Stimulated activated CD8-positive, alpha-beta memory T cell treated with anti-CD3 and anti-CD28 coated beads, Interleukin-2, amount 100 ng/mL, for 48 hours (primary cell): ENCODE results near the gene SLC34A1.
"Not testable (repeated sequence)": the region's sequence is repeated elsewhere in the genome, so short reads cannot be mapped to it uniquely, and the experiment has no call there.

ENCODE experiments used
- DNase-seq, 2 donors: peaks; one replicate each; pipeline ENCODE4 v3.0.0-alpha.2; 2020; ENCODE audit warnings: low read depth in 2 of 2

Gene SLC34A1, protein sequence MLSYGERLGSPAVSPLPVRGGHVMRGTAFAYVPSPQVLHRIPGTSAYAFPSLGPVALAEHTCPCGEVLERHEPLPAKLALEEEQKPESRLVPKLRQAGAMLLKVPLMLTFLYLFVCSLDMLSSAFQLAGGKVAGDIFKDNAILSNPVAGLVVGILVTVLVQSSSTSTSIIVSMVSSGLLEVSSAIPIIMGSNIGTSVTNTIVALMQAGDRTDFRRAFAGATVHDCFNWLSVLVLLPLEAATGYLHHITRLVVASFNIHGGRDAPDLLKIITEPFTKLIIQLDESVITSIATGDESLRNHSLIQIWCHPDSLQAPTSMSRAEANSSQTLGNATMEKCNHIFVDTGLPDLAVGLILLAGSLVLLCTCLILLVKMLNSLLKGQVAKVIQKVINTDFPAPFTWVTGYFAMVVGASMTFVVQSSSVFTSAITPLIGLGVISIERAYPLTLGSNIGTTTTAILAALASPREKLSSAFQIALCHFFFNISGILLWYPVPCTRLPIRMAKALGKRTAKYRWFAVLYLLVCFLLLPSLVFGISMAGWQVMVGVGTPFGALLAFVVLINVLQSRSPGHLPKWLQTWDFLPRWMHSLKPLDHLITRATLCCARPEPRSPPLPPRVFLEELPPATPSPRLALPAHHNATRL

DNA sequence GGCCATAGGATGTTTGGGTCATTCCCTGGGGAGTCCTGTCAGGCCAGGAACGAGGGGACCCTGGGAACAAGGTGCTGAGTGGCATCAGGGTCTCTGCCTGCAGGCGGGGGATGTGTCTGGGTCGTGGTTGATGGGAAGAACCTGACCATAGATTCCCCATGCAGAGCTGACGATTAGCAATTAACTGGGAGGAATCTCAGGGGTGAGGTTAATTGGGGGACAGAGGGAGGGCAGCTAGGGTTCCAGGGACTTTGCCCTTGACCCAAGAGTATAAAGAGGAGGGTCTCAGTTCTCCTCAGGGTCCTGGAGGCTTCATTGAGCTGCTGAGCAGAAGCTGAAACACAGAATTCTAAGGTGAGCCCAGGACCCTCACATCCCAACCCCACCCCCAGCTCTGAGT lies at the start of gene SLC34A1:
Gene SLC34A1 (plus strand): TSS at position 301 of the 400 bp plus-strand sequence. CDS start 1,308 bp downstream, outside the sequence.
- no peak for DNase-seq

DNA sequence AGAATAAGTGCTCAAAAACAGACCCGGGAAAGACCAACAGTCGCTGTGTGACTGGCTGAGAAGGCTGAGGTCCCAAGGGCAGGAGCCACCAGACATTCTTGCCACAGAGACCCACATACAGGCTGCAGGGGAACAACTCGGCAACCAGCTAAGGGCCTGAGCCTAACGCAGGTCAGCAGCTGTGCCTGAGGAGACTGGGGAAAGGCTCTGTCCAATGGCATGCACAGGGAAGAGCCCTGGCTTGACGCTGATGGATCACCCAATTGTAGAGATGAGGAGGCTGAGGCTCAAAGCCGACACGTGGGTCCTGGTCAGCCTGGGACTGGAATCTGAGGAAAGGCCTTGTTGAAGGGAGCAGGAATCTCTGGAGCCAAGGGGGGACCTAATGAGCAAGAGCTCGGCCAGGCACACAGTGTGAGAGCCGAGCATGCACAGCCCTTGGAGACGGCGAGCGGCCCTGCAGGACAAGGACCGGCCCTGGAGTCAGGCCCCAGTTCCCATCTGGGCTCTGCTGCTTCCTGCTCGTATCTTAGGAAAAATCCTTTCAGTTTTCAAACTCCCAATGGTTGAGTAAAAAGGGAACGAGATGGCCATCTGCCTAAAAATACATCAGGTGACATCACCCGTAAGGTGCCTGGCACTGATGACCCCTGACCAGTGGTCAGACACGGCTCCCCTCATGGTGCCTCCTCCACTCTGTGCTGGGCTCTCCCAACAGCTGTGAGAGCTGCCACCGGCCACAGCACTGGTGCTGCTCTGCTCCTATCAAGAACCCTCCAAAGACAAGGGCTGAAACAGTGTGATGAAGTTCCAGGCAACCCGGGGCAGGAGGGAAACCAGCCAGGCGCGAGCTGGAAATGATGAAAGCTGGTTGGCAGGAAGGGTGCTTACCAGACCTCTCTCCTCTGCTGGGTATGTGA lies 49.2 kb upstream of the SLC34A1 start:
- no peak for DNase-seq

DNA sequence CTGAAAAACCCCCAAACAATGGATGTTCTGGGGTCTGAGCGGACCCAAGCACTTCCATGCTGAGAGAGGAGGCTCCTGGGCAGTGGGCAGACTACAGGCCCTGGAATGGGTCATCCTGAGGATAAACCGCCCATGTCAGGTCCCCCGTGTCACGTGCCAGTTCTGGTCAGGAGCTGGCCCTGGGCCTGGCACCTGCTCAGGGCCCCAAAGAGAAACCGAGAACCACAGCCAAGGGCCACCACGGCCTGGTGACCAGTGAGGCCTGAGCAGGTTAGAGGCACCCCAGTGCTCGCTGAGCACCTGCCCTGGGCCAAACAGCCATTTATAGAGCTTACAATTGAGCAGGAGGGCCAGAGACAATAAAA lies 48.6 kb upstream of the SLC34A1 start:
- DNase-seq: no peak

DNA sequence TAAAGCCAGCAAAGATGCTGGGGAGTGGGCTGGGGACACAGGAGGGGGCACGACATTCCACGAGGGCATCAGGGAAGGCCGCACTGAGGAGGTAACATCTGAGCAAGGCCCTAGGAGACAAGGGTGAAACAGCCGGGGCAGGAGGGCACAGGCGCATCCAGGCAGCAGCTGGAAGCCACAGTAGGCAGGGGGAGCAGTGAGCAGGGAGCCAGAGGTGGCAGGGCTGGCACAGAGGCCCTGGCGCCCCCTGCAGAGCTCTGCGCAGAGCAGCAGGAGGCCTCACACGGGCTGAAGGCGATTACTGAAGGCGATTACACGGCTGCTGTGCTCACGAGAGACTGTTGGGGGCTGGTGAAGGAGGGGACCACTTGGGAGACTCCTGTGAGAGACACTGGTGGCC lies 48.1 kb upstream of the SLC34A1 start:
- peak; percentile 21 to 29 for DNase-seq

DNA sequence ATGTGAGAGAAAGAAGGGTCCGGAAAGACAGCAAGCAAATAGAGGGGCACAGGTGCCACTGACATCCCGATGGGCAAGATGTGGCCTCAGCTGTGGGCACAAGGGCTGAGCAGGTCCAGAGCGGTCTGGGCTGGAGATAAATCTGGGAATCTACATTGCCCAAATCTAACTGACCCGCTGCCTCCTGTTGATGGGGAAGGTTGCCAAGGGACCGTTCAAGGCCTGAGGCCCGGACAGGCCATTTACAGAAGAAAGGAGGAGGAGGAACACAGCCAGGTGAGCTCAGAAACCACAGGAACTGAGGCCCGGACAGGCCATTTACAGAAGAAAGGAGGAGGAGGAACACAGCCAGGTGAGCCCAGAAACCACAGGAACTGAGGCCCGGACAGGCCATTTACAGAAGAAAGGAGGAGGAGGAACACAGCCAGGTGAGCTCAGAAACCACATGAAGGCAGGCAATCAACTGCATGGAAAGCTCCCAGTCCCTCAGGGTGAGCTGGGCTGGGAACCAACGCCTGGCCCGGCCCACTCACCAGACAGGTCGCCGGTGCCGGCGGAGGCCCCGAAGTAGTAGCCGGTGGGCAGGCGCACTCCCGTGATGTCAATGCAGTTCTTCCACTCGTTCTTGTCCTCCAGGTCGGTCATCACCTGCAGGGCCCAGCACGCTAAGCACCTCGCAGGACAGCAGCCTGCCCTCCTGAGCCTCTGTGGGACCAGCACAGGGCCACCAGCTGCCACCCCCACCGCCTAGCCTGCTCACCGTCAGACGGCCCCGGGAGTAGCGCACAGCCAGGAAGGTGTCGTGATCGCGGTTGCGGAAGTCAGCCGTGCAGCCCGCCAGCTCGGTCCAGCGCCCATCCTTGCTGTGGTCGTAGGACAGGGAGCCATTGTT lies 47.4 kb upstream of the SLC34A1 start:
- no peak for DNase-seq

DNA sequence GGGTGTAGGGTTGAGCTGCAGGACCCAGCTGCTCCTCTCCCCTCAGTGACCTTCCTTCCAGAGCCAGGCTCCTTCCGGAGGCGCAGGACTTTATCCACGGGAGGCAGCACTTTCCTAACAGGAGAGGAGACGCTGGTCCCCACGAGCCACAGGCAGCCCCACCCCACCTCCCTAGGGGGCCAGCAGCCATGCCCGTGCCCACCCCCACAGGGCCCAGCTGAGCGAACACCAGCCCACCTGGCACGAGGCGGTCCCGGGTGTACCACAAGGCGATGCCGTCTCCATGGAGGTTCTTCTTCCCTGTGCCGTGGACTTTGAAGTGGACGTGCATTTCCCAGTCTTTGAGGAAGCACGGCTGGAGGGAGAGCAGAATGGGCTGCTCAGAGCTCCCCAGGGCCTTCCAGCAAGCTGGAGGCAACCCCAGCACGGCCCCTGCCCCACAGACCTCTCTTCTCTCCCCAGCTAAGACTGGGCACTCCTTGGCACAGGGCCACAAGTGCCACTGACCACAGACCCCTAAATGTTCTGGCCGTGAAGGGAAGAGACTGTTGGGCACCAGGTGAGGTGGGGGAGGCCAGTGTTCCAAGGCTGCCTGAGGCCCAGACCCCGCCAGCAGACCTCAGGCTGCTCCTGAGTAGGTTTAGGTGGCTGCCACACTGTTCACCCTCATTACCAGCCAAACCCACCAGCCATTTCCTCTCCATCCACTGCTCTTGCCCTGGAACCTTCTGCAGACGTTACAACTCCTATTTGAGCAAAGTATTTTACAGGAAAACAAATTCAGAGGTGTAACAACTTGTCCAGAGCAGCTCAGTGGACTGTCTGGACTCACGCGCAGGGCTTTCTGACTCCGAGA lies 45.8 kb upstream of the SLC34A1 start:
- DNase-seq: no peak

DNA sequence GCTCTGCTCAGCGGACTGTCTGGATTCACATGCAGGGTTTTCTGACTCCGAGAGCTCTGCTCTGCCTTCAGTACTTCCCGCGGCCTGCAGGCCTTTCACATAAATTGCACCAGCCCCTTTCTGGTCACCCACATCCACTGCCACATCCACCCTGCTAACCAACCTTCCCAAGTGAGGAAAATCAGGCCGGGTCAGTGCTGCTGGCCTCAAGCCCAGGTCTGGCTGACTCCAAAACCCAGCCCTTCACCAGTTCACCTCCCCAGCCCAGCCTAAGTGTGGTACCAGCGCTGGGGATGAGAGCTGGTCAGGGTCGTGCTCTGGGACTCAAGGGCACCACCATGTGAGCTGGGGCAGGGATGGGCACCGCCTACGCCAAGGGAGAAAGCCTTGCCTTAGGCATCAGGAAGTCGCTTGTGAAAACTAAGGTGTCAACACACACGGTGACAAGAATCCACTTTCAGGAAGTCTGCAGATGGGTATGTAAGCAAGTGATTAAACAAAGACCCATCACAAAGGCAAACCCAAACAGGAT lies 45.1 kb upstream of the SLC34A1 start:
- no peak for DNase-seq

DNA sequence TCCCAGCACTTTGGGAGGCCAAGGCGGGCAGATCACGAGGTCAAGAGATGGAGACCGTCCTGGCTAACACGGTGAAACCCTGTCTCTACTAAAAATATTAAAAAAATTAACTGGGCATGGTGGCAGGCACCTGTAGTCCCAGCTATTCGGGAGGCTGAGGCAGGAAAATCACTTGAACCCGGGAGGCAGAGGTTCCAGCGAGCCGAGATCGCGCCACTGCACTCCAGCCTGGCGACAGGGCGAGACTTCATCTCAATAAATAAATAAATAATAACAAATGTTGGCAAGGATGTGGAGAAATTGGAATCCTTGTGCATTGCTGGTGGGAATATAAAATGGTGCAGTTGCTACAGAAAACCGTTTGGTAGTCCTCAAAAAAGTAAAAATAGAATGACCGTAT lies 41.2 kb upstream of the SLC34A1 start:
- not testable (repeated sequence) for DNase-seq

DNA sequence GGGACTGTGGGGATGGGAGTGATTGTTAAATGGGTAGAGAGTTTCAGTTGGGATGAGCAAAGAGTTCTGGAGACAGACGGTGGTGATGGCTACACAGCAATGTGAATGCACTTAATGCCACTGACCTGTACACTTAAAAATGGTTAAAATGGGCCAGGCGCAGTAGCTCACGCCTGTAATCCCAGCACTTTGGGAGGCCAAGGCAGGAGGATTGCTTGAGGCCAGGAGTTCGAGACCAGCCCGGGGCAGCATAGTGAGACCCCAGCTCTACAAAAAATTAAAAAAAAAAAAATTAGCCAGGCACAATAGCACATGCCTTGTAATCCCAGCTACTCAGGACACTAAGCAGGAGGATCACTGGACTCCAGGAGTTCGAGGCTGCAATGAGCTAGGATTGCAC lies 40.5 kb upstream of the SLC34A1 start:
- DNase-seq: no peak

DNA sequence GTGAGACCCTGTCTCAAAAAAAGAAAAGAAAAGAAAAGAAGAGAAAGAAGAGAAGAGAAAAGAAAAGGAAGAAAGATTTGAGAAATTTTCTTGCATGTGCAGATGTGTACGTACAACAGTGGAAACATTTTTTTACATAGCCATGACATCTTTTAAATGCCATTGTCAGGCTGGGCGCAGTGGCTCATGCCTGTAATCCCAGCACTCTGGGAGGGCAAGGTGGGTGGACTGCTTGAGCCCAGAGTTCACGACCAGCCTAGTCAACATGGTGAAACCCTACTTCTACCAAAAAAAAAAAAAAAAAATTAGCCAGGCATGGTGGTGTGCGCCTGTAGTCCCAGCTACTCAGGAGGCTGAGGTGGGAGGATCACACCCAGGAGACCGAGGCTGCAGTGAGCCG lies 39.3 kb upstream of the SLC34A1 start:
- DNase-seq: no peak

DNA sequence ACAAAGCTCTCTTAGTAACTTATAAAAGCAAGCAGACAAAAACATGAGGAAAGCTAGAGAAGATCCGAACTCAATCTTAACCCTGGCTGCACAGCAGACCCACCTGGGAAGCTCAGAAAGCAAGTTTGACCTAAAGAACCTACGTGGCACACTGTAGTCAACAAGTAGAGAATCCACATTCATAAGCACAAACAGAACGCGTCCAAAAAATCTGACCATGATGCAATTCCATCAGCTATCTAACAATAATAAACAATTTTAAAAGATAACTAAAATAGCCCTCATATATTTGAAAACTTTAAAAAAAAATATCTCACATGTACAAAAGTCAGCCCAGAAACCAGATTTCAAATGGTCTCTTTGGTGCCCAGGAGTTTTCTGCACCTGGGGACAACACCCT lies 37.4 kb upstream of the SLC34A1 start:
- no peak for DNase-seq

DNA sequence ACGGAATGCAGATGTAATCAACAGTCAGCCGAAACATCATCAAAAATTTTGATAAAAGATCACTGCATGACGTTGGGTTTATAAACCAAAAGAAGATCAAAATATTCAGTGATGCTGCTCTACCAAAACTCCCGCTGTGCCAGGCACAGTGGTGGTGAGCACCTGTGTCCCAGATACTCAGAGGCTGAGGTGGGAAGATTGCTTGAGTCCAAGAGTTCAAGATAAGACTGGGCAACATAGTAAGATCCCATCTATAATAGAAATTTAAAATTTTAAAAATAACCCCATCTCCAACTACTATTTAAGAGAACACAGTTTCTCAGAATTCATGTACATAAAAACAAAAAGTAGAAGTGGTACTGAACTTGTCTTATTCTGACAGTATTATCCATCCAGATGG lies 36.5 kb upstream of the SLC34A1 start:
- DNase-seq: no peak

DNA sequence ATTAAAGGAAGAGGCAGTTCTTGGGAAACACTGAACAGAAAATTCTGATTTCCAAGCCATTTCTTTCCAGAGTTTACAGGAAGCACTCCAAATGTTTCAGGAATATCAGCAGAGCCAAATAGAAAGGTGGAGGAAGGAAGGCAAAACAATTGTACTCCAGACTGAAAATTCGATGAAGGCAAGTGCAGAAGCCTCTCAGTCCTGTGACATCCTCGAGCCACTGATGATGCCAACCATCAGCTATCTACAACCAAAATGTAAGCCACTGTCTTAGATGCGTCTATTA lies 34.9 kb upstream of the SLC34A1 start:
- DNase-seq: no peak

DNA sequence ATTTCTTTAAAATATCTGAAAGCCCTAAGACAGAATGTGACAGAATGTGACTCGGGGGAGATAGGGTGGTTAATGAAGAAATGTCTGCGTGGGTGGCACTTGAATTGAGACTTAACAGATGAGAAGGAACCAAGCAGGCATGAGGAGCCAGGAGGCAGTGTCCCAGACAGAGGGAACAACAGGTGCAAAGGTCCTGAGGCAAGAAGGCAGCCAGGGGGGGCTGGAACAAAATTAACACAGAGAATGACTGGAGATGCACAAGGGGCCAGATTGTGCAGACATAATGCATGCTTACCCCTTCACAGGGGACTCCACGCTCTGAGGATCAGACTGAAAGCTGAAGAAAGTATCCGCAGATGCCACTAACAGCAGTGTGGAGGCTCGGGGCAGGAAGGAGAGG lies 34.5 kb upstream of the SLC34A1 start:
- DNase-seq: no peak

DNA sequence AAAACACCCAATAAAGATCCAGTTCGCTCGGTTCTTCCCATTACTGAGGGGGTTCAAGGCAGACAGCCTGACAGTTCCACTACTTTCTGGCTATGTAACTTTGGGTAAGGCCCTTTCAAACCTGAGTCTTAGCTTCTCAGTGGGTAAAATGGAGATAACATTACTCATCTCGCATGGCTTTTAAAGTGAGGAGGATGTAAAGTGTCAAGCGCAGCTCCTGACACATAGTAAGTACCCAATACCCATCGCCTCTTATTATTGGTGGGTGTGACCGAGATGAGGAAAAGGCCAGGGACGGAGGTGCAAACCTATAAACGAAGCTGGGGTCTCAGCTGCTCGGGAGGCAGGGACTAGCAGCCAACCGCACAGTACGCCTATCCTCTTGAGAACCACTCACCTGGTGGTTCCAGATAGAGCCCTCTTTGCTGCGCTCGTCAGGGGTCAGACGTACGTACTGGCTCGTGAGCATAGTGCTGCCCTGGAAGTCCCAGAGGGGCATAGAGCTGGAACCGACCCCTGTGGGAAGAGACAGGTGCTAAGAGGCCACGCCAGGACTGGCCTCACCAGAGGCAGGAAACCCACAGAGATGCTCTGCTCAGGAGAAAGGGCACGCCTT lies 33.4 kb upstream of the SLC34A1 start:
- DNase-seq: no peak

DNA sequence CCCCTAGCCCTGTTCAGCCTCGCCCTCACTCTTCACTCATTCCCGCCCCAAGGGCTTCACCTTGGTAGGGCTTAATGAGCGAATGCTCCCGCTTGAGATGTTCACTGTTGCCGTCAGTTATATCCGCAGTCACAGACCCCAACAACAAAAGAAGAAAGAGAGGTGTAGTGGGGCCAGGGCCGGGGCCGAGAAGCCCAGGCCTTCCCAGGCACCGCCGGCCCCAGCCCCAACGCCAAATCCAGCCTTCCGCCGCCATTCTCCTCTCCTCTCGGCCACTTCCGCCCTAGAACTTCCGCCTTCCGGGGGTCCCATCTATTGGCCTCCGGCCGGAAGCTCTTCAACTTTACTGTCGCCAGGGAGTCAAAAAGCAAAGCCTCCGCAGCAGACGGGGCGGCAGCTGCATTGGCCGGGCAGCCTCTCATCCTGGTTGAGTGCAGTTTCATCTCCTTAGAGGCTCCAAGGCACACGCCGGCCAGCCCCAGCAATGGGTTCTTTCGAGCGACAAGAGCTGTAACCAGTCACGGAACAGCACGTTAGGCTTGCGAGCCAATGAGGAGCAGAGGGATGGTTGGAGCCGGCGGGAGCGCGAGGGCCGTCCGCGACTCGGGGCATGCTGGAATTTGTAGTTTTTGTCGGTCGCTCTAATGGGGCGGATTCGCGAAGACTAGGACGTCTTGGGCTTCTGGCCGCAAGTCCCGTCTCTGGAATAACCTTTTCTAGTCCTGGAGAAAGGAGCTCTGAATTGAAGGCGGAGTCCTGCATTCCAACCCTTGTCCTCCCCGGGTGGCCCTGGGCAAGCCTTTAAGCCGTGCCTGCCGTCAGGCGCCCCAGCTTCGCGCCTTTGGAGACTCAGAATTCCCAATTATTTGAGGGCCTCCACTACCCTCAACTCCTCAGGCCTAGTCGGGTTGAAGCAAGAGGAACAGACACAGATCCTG lies 32.6 kb upstream of the SLC34A1 start, which contains the start of gene LMAN2:
Gene LMAN2 (minus strand): TSS at position 277 of the 938 bp plus-strand sequence. CDS start 21 bp downstream, at position 256.
- peak; percentile 74 to 82 for DNase-seq

DNA sequence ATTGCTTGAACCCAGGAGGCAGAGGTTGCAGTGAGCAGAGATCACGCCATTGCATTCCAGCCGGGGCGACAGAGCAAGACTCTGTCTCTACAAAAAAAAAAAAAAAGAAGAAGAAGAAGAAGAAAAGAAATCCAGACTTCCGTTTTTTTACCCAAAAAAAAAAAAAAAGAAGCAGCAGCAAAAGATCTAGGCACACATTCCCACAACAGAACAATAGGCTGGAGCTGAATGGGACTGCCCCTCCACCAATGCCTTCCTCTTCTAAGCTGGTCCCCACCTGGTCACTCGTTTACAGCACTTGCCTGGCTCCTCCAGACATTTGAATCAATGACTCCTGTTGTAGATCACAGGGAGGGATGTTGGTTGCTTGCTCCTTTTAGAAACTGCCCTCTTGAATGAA lies 31.1 kb upstream of the SLC34A1 start:
- DNase-seq: no peak

DNA sequence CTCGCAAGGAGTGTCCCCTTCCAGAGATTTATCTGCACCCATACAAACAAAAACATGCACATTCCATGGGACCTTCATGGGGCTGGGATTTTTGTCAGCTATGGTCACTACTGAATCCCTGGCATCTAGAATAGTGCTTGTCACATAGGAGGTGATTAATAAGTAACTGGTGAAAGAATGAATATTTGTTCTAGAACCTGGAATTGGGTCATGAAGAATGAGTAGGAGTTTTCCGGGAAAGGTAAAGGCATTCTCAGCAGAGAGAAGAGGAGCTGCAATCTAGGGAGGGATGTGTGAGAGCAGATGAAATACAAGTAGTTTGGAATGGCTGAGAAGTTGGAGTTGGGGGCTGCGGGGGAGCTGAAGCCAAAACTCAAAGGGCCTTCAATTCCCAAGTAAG lies 30.0 kb upstream of the SLC34A1 start:
- DNase-seq: no peak

DNA sequence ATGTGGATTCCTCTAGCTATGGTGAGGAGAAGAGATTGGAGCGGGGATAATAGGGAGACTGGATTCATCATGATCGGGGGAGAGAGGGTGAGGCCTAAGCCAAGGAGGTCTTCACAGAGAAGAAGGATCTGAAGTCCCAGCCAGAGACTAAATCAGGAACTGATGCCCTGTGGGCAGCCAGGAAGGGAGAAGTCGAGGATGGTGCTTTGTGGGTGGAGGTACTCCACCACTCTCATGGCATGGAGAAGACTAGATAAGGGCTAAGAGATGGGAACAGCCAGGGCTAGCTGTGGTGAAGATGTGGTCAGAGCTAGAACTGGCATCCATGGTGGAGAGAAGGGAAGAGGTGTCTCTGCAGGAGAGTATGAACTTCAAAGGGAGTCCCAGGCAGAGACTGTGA lies 29.5 kb upstream of the SLC34A1 start:
- no peak for DNase-seq
